Gastroesophageal sphincter (tissue), 3 donors: ENCODE data around the gene GPR162.

Experiments
- EP300 ChIP-seq: sonication (generic); formaldehyde crosslinking; IDR thresholded peaks from one replicate; pipeline ENCODE4 v1.6.1; 2017; ENCODE audit warnings: antibody characterized with exemption, mild to moderate bottlenecking
- POLR2A ChIP-seq, 2 donors: fragments of 450-650 bp; IDR thresholded peaks; one replicate each; pipeline ENCODE4 v1.6.1; 2017; ENCODE audit warnings: antibody characterized with exemption in 2 of 2, mild to moderate bottlenecking in 2 of 2, moderate library complexity in 1 of 2
- POLR2AphosphoS5 ChIP-seq: sonication (generic); formaldehyde crosslinking; IDR thresholded peaks from one replicate; pipeline ENCODE4 v1.6.1; 2017; ENCODE audit warnings: antibody characterized with exemption
- TF ChIP-seq, protein P1 (sequence below), 4 experiments: fragments of 200-600 bp in 2 of 4; fragments of 450-650 bp in 2 of 4; sonication (generic) in 1 of 4; IDR thresholded peaks; one replicate each; pipeline ENCODE4 v1.5.1; 2017 to 2019; ENCODE audit warnings: antibody characterized with exemption in 4 of 4, mild to moderate bottlenecking in 2 of 4, moderate library complexity in 2 of 4

DNA sequence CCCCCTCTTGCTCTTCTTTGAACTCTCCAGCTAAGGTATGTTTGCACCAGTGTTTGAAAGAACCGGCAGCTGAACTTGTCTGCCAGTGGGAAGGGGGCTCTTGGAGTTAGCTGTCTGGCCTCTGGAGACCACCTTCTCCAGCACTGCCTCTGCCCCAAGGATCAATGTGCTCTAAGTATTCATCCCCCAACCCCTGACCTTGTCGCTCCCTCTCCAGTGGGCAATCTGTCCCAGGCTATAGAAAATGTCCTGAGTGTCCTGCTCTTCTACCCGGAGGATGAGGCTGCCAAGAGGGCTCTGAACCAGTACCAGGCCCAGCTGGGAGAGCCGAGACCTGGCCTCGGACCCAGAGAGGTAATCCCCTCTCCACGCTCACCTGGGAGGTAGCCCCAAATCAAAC is 9.4 kb downstream of the GPR162 start:
- TF ChIP-seq, protein P1, sequence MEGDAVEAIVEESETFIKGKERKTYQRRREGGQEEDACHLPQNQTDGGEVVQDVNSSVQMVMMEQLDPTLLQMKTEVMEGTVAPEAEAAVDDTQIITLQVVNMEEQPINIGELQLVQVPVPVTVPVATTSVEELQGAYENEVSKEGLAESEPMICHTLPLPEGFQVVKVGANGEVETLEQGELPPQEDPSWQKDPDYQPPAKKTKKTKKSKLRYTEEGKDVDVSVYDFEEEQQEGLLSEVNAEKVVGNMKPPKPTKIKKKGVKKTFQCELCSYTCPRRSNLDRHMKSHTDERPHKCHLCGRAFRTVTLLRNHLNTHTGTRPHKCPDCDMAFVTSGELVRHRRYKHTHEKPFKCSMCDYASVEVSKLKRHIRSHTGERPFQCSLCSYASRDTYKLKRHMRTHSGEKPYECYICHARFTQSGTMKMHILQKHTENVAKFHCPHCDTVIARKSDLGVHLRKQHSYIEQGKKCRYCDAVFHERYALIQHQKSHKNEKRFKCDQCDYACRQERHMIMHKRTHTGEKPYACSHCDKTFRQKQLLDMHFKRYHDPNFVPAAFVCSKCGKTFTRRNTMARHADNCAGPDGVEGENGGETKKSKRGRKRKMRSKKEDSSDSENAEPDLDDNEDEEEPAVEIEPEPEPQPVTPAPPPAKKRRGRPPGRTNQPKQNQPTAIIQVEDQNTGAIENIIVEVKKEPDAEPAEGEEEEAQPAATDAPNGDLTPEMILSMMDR (IDR thresholded peaks at IDR 0.05): no peak
- TF ChIP-seq POLR2A (IDR thresholded peaks at IDR 0.05) (no peak), EP300 (no peak), POLR2AphosphoS5 (no peak)
